Mesothelial cell of epicardium (in vitro differentiated cells): ENCODE measurements around the gene HHIP. TPM values are rescaled to one million over a fixed set of nuclear protein-coding genes. Genes with fewer than 3 reads are reported as not detected.
A peak's percentile ranks its signal among the peaks of the same experiment; 100 is the strongest.
"Not testable (repeated sequence)": the region's sequence is repeated elsewhere in the genome, so short reads cannot be mapped to it uniquely, and the experiment has no call there.

Experiments
- DNase-seq, 2 experiments: peaks; one replicate each; pipeline ENCODE4 v3.0.0; 2021; ENCODE audit warnings: low spot score in 2 of 2; ENCODE audit not compliant: unreplicated experiment in 2 of 2
- H3K27ac Mint-ChIP-seq: 2 replicates; pipeline ENCODE4 v1.8.0; 2021; ENCODE audit warnings: mixed read lengths
- H3K27me3 Mint-ChIP-seq: 2 replicates; pipeline ENCODE4 v1.8.0; 2021; ENCODE audit warnings: low read depth, mixed read lengths
- H3K36me3 Mint-ChIP-seq: 2 replicates; pipeline ENCODE4 v1.8.0; 2021; ENCODE audit warnings: mixed read lengths
- H3K4me1 Mint-ChIP-seq: 2 replicates; pipeline ENCODE4 v1.8.0; 2021; ENCODE audit warnings: mixed read lengths
- H3K4me3 Mint-ChIP-seq: 2 replicates; pipeline ENCODE4 v1.8.0; 2021; ENCODE audit warnings: mild to moderate bottlenecking, moderate library complexity, mixed read lengths
- H3K9me3 Mint-ChIP-seq: 2 replicates; pipeline ENCODE4 v1.8.0; 2021; ENCODE audit warnings: mixed read lengths
- CTCF ChIP-seq: fragments of 200-600 bp; sonication (generic); IDR thresholded peaks from one replicate; pipeline ENCODE4 v1.5.0; 2021; ENCODE audit warnings: antibody characterized with exemption; ENCODE audit not compliant: unreplicated experiment
- total RNA-seq: library from RNA; stranded (reverse); gene quantifications from 3 replicates; pipeline ENCODE4 v1.2.1, GENCODE V29; 2021

HHIP gene
- total RNA-seq, 1 donor from 2014 or later: 4.0 TPM

- peaks cover 2% of the 10 kb centered on the region for H3K36me3 Mint-ChIP-seq
- DNase-seq: no peak
- H3K27me3 Mint-ChIP-seq: no peaks in the 10 kb centered on the region
- peaks cover 8% of the 10 kb centered on the region for H3K4me1 Mint-ChIP-seq
- TF ChIP-seq CTCF: peak; percentile 71
- H3K4me3 Mint-ChIP-seq: no peak overlapping the region
- peaks cover 11% of the 10 kb centered on the region for H3K9me3 Mint-ChIP-seq
- H3K27ac Mint-ChIP-seq: no peak overlapping the region
Measured at GRCh38 chr4:144787365-144788258, 141.7 kb downstream of the HHIP start.

- DNase-seq: no peak
- peaks cover 8% of the 10 kb centered on the region for H3K4me1 Mint-ChIP-seq
- TF ChIP-seq CTCF: no peak
- H3K27me3 Mint-ChIP-seq: no peaks in the 10 kb centered on the region
- peaks cover 11% of the 10 kb centered on the region for H3K9me3 Mint-ChIP-seq
- no peak overlapping the region for H3K4me3 Mint-ChIP-seq
- H3K27ac Mint-ChIP-seq: no peak overlapping the region
- H3K36me3 Mint-ChIP-seq: peaks cover 2% of the 10 kb centered on the region
Measured at GRCh38 chr4:144788469-144788868, 142.5 kb downstream of the HHIP start.

DNA sequence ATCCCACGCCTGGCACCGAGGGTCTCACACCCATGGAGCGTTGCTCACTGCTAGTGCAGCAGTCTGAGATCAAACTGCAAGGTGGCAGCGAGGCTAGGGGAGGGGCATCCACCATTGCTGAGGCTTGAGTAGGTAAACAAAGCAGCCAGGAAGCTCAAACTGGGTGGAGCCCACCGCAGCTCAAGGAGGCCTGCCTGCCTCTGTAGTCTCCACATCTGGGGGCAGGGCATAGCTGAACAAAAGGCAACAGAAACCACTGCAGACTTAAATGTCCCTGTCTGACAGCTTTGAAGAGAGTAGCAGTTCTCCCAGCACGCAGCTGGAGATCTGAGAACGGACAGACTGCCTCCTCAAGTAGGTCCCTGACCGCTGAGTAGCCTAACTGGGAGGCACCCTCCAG lies 146.0 kb downstream of the HHIP start:
- H3K36me3 Mint-ChIP-seq, H3K4me3 Mint-ChIP-seq, H3K27ac Mint-ChIP-seq, H3K4me1 Mint-ChIP-seq, H3K27me3 Mint-ChIP-seq, DNase-seq: not testable (repeated sequence)
- H3K9me3 Mint-ChIP-seq: peaks cover 33% of the 10 kb centered on the region
